ENCODE results near the gene PNCK. TPM values are rescaled to one million over a fixed set of nuclear protein-coding genes. Genes with fewer than 3 reads are reported as not detected.

PNCK gene
- polyA plus RNA-seq, 2 of the 4 experiments (the other 2 are of a cell fraction), result 0.17 to 0.25 TPM

DNA sequence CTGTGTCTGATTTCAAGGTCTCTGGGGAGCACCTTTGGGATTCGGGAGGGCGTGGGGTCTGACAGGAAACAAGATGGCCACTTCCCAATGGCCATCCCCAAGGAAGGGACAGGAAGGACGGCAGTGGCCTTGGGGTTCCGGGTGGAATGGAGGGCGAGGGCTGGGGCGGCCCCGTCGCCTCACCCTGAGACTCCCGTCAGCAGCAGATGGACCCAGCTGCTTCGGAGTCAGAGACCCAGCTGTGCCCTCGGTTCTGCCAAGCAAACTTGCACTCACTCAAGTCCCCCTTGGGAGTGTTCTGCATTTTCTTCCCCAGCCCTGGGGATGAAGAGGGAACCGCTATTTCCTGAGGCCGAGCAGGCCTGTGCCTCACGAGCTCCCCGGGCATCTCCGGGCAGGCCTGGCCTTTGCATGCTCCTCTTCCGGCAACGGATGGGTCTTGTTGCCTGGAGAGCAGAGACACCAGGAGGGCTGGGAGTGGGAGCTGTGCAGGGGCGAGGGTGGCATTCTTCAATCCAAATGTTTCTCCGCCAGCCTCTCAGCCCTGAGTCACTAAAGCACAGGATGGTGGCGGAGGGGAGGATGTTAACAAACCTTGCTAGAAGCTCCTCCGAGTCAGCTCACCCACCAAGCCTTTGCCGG is 33.4 kb downstream of the PNCK start:
- Histone ChIP-seq H3K4me2 (no peak overlapping the region), H3K4me1 (peaks cover 24% of the 10 kb centered on the region; the same call in 2 of the 3 replicates), H3K27ac (no peak overlapping the region), H3K9me3 (no peaks in the 10 kb centered on the region), H3K4me3 (no peak overlapping the region)
- POLR2A ChIA-PET, result no interaction called here
- CTCF ChIA-PET, result interaction anchor here (0.6 to 1.9 kb wide), 5 partner anchors 8 to 607 kb away, joined by 3 to 11 read pairs (median 4); no protein-coding TSS in a partner anchor
- no peak for DNase-seq (ENCODE audit: low read depth in 1 of 2, low spot score in 1 of 2)
- 81% methylated on average over 19 of the region's 23 CpGs for WGBS (ENCODE audit: missing lambda C conversion rate)
- no peak for FAIRE-seq
- no peak for ATAC-seq
- TF ChIP-seq ZC3H11A (IDR thresholded peaks at IDR 0.05) (no peak), BHLHE40 (IDR thresholded peaks at IDR 0.05; ENCODE audit: low read depth, low read length) (no peak), GATA3 (IDR thresholded peaks at IDR 0.05; ENCODE audit: borderline replicate concordance) (no peak), RCOR1 (IDR thresholded peaks at IDR 0.05; ENCODE audit: low read depth, low read length) (no peak), JUN (IDR thresholded peaks at IDR 0.05) (no peak), MAZ (IDR thresholded peaks at IDR 0.05; ENCODE audit: borderline replicate concordance, low read depth, low read length) (no peak), CBX8 (IDR thresholded peaks at IDR 0.05) (no peak), KDM1A (IDR thresholded peaks at IDR 0.05; ENCODE audit: low read depth) (no peak), ZNF302 (CRISPR knock-in tag; IDR thresholded peaks at IDR 0.05) (no peak), FOSB (CRISPR knock-in tag; IDR thresholded peaks at IDR 0.05) (no peak), SREBF2 (IDR thresholded peaks at IDR 0.05) (no peak), FOSL2 (IDR thresholded peaks at IDR 0.05) (no peak), FOSL2 (CRISPR knock-in tag; IDR thresholded peaks at IDR 0.05) (no peak), ZSCAN20 (CRISPR knock-in tag; IDR thresholded peaks at IDR 0.05) (no peak), JUNB (IDR thresholded peaks at IDR 0.05) (no peak), ESRRA (IDR thresholded peaks at IDR 0.05; ENCODE audit: borderline replicate concordance, low read length) (no peak), EHF (CRISPR knock-in tag; IDR thresholded peaks at IDR 0.05) (no peak)
- TF ChIP-seq, protein P1, sequence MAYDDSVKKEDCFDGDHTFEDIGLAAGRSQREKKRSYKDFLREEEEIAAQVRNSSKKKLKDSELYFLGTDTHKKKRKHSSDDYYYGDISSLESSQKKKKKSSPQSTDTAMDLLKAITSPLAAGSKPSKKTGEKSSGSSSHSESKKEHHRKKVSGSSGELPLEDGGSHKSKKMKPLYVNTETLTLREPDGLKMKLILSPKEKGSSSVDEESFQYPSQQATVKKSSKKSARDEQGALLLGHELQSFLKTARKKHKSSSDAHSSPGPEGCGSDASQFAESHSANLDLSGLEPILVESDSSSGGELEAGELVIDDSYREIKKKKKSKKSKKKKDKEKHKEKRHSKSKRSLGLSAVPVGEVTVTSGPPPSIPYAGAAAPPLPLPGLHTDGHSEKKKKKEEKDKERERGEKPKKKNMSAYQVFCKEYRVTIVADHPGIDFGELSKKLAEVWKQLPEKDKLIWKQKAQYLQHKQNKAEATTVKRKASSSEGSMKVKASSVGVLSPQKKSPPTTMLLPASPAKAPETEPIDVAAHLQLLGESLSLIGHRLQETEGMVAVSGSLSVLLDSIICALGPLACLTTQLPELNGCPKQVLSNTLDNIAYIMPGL (CRISPR knock-in tag; IDR thresholded peaks at IDR 0.05; ENCODE audit: borderline replicate concordance), result no peak
- TF ChIP-seq, protein P2, sequence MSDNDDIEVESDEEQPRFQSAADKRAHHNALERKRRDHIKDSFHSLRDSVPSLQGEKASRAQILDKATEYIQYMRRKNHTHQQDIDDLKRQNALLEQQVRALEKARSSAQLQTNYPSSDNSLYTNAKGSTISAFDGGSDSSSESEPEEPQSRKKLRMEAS (IDR thresholded peaks at IDR 0.05), result no peak

DNA sequence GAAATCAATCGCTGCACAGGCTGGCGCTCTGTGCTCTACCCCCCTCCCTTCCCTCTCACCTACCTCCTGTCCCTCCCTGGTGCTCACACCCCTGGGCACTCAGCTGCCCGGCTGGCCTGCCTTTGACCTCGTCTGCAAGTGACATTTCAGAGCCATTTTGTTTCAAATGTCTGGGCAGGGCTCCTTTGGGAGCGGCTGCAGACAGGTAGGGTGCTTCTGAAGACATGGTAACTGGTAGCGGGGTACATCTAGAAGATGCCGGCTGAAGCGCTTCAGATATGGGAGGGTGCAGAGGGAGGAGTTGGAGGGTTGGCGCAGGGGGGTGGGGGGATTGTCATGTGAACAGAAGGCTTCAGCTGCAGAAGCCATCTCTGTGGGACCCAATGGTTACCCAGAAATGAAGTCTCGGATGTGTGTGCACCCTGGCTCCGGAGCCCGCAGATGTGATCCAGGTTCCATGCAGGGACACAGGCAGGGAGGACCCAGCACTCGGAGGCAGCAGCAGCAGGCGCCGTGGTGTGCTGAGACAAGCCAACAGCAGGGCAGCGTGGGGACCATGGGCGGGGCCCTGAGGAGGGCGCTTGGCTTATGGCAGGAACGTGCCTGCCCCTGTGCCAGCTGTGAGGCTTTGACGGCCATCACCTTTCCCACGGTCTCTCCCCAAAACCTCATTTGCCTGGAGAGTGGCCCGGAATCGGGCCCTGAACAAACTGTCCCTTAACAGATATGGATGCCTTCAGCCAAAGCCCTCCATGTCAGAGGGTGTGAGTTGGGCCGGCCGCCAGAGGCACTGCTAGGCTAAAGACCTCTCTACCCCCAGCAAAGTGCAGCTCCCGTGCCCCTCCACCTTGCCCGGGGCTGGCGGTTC is 34.2 kb downstream of the PNCK start:
- TF ChIP-seq CHD4 (IDR thresholded peaks at IDR 0.05; ENCODE audit: borderline replicate concordance) (no peak), EP300 (IDR thresholded peaks at IDR 0.05) (no peak), KDM5A (IDR thresholded peaks at IDR 0.05) (no peak), HOXB5 (CRISPR knock-in tag; IDR thresholded peaks at IDR 0.05) (no peak), TP53 (CRISPR knock-in tag; IDR thresholded peaks at IDR 0.05) (no peak), NFE2L2 (conservative IDR thresholded peaks at IDR 0.05; ENCODE audit: low read length) (no peak), CHD2 (IDR thresholded peaks at IDR 0.05; ENCODE audit: low read length, partially characterized antibody) (no peak), HOXA7 (CRISPR knock-in tag; IDR thresholded peaks at IDR 0.05) (no peak), BHLHE40 (IDR thresholded peaks at IDR 0.05; ENCODE audit: low read depth, low read length) (no peak), ZFP36 (IDR thresholded peaks at IDR 0.05; ENCODE audit: borderline replicate concordance, partially characterized antibody) (no peak), RCOR1 (IDR thresholded peaks at IDR 0.05; ENCODE audit: low read depth, low read length) (no peak), CBX2 (IDR thresholded peaks at IDR 0.05; ENCODE audit: borderline replicate concordance, low read depth) (no peak), TFCP2L1 (CRISPR knock-in tag; IDR thresholded peaks at IDR 0.05) (no peak), MAFK (IDR thresholded peaks at IDR 0.05; ENCODE audit: partially characterized antibody) (no peak), POLR2A (IDR thresholded peaks at IDR 0.05; ENCODE audit: low read length) (no peak), FOSL2 (IDR thresholded peaks at IDR 0.05) (no peak), FOSL2 (CRISPR knock-in tag; IDR thresholded peaks at IDR 0.05) (no peak), SREBF2 (IDR thresholded peaks at IDR 0.05) (no peak), HOXB13 (CRISPR knock-in tag; IDR thresholded peaks at IDR 0.05; ENCODE audit: low read depth) (no peak)
- TF ChIP-seq, protein P3, sequence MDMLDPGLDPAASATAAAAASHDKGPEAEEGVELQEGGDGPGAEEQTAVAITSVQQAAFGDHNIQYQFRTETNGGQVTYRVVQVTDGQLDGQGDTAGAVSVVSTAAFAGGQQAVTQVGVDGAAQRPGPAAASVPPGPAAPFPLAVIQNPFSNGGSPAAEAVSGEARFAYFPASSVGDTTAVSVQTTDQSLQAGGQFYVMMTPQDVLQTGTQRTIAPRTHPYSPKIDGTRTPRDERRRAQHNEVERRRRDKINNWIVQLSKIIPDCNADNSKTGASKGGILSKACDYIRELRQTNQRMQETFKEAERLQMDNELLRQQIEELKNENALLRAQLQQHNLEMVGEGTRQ (IDR thresholded peaks at IDR 0.05), result no peak
- TF ChIP-seq, protein P4, sequence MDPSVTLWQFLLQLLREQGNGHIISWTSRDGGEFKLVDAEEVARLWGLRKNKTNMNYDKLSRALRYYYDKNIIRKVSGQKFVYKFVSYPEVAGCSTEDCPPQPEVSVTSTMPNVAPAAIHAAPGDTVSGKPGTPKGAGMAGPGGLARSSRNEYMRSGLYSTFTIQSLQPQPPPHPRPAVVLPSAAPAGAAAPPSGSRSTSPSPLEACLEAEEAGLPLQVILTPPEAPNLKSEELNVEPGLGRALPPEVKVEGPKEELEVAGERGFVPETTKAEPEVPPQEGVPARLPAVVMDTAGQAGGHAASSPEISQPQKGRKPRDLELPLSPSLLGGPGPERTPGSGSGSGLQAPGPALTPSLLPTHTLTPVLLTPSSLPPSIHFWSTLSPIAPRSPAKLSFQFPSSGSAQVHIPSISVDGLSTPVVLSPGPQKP (IDR thresholded peaks at IDR 0.05; ENCODE audit: low read depth, low read length), result no peak
- POLR2A ChIA-PET, result no interaction called here
- no peak for DNase-seq (ENCODE audit: low read depth in 1 of 2, low spot score in 1 of 2)
- H3K4me2 ChIP-seq, result no peak overlapping the region
- peaks cover 18% of the 10 kb centered on the region; the same call in 2 of the 3 replicates for H3K4me1 ChIP-seq
- no peak overlapping the region for H3K27ac ChIP-seq
- no peak overlapping the region for H3K4me3 ChIP-seq
- ATAC-seq, result no peak
- H3K9me3 ChIP-seq, result no peaks in the 10 kb centered on the region
- WGBS (ENCODE audit: missing lambda C conversion rate), result 82% methylated on average over 13 of the region's 28 CpGs
- FAIRE-seq, result no peak
- CTCF ChIA-PET, result interaction anchor here (0.7 to 1.9 kb wide), 3 partner anchors 28 to 105 kb away, joined by 3 to 11 read pairs (median 8); no protein-coding TSS in a partner anchor

Measured in A549 (cell line).